NB4 (cell line): ENCODE data around the gene RERE.

Experiments used
- DNase-seq: peaks from one replicate; pipeline ENCODE4 v3.0.0; 2010; ENCODE audit warnings: low read depth
- H3K4me3 ChIP-seq: one replicate; pipeline ENCODE4 v1.5.1; 2011; ENCODE audit warnings: mild to moderate bottlenecking, low read depth, low read length, moderate library complexity
- CTCF ChIP-seq: IDR thresholded peaks from one replicate; pipeline ENCODE4 v1.5.1; 2012; ENCODE audit warnings: low read depth, low read length
- MYC ChIP-seq: IDR thresholded peaks from 2 replicates; pipeline ENCODE4 v1.6.1; 2011; ENCODE audit warnings: low read depth, low read length
- POLR2A ChIP-seq: IDR thresholded peaks from 2 replicates; pipeline ENCODE4 v1.6.1; 2011; ENCODE audit warnings: mild to moderate bottlenecking; ENCODE audit not compliant: insufficient read length; ENCODE audit errors: extremely low read depth
- TF ChIP-seq, protein P1 (sequence below): IDR thresholded peaks from 2 replicates; pipeline ENCODE4 v1.6.1; 2011; ENCODE audit warnings: low read depth, low read length

The RERE gene

DNA sequence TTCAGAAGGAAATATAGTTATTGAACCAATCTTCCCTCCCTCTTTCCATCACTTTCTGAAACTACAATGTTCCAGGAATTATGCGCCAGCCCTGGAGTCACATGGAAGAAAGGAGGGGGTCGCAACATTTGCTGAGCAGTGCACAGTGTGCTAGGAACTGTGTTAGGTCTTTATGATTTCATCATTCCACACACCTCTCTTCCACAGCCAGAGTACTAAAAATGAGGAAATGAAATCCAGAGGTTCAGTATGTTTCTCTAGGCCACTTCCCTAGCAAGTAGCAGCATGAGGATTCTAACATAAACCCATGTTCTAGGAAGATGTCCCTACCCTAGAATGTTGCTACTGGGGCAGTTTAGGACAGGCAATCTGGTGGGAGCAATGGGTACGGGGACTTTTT, 341.4 kb downstream of the RERE start:
- DNase-seq: peak; percentile 40
- no peak for TF ChIP-seq CTCF
- TF ChIP-seq MYC: no peak
- TF ChIP-seq, protein P1, sequence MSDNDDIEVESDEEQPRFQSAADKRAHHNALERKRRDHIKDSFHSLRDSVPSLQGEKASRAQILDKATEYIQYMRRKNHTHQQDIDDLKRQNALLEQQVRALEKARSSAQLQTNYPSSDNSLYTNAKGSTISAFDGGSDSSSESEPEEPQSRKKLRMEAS: no peak
- H3K4me3 ChIP-seq: no peak overlapping the region

DNA sequence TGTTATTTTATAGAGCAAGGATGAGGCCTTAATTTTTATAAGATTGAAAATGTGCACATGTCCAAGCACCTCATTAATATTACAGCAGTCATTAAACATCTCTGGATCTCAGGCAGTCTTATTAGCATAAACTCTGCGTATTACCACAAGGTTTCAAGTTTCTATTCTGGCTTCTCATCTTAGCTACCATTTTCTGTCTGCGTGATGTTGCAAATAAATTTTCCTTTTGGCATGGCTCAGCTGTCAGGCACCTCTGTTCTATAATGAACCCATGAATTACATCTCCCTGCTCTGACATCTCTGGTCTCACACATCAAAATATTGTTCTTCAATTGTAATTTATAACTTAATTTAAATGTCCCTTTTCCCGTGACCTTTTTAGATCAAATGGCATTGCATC, 343.1 kb downstream of the RERE start:
- TF ChIP-seq POLR2A: no peak
- H3K4me3 ChIP-seq: no peak overlapping the region
- DNase-seq: no peak

GRCh38 chr1:8473891-8474300, 343.5 kb downstream of the RERE start:
- no peak for TF ChIP-seq CTCF
- no peak for TF ChIP-seq MYC
- TF ChIP-seq, protein P1: no peak
- TF ChIP-seq POLR2A: no peak
- DNase-seq: no peak
- H3K4me3 ChIP-seq: no peak overlapping the region

DNA sequence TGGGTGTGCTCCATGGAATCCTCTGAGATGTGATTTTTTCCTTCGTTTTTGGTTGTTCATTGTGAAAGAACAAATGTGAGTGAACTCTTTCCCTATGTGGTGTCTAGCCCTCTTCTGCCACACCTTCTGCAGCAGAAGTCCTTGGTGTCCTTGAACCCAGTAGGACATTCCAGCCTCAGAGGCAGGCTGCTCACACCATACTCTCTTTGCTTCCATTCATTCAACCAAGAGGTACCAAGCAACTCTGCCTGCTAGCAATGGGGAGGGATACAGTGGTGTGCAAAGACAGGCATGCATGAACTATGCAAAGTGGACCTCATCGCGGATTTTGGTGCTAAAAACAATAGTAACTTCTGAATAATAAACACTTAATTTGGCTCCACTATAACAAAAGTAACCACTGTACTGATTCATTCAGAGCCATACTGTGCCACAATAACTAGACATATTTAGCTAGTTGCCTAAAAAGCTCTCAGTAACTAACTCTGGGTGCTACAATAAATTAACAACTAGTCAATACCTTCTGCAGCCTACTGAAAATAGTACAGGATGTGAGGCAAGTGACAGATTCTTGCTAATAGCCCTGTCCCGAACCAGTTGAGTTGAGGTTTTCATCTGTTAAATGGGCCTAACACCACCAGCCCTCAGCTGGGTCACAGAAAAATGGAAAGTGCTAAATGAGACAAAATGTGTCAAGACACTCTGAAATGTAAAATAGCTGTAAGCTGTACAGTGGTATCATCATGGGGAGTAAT, 344.1 kb downstream of the RERE start:
- DNase-seq: no peak
- H3K4me3 ChIP-seq: no peak overlapping the region

DNA sequence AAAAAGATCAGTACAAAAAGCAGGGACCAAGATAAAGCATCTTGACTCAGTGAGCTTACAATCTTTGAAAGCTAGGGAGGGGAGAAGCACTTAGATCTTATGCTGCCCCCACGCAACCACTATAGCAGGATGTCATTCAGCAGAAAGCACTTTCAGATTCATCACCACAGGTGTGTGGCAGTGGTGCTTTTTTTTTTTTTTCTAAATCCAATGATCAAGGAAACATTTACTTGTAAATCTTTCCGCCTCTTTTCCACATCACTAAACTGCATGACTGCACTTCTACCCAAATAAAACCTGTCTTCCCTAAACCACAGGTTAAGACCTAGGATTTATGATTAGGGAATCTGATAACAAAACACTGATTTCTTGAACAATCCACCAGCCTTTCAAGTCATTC, 344.8 kb downstream of the RERE start:
- TF ChIP-seq CTCF: no peak
- TF ChIP-seq, protein P1: no peak
- no peak for TF ChIP-seq POLR2A
- no peak for TF ChIP-seq MYC
- DNase-seq: no peak
- no peak overlapping the region for H3K4me3 ChIP-seq

More for the DNA sequence above, 344.1 kb downstream of the RERE start:
- TF ChIP-seq MYC (no peak), CTCF (no peak)
- TF ChIP-seq, protein P1: no peak

DNA sequence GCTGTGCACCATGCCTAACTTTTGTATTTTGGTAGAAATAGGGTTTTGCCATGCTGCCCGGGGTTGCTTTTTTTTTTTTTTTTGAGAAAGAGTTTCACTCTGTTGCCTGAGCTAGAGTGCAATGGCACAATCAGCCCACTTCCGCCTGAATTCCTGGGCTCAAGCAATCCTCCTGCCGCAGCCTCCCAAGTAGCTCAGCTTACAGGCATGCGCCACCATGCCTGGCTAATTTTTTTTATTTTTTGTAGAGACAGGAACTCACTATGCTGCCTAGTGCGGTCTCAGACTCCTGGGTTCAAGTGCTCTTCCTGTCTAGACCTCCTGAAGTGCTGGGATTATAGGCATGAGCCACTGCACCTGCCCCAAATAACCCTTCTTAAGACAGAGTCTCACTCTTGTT, 346.0 kb downstream of the RERE start:
- H3K4me3 ChIP-seq: no peak overlapping the region
- no peak for DNase-seq
- no peak for TF ChIP-seq POLR2A

GRCh38 chr1:8468751-8469150, 348.7 kb downstream of the RERE start:
- DNase-seq: no peak
- no peak overlapping the region for H3K4me3 ChIP-seq
- TF ChIP-seq MYC (no peak), CTCF (no peak), POLR2A (no peak)
- TF ChIP-seq, protein P1: no peak
